RWPE1 (cell line): ENCODE results near the gene GSTM4.
A peak's percentile ranks its signal among the peaks of the same experiment; 100 is the strongest.

ENCODE experiments used
- CTCF ChIA-PET: fragments of 350-600 bp; sonication (Branson Sonifier 250); formaldehyde crosslinking; extraction: SDS; loops from one replicate; lab custom pipeline; 2021; lab: Yijun Ruan, JAX
- POLR2A ChIA-PET: fragments of 400-600 bp; formaldehyde crosslinking; extraction: SDS; loops from one replicate; lab custom pipeline; 2020; ENCODE audit warnings: antibody characterized with exemption; ENCODE audit not compliant: low non-redundant PET; lab: Yijun Ruan, JAX
- DNase-seq: peaks from one replicate; pipeline ENCODE4 v3.0.0; 2012; ENCODE audit warnings: low spot score
- H3K27ac ChIP-seq: fragments of 450-650 bp; 2 replicates; pipeline ENCODE4 v1.5.1; 2017
- CTCF ChIP-seq: fragments of 450-650 bp; conservative IDR thresholded peaks from 2 replicates; pipeline ENCODE4 v1.5.1; 2017; ENCODE audit warnings: low read depth, mild to moderate bottlenecking

The GSTM4 gene

GRCh38 chr1:109637446-109637845 lies 18.5 kb upstream of the GSTM4 start:
- ChIA-PET POLR2A (interaction anchor here (0.6 kb wide), 1 partner anchor 610 kb away, joined by 4 read pairs; no protein-coding TSS in a partner anchor), CTCF (interaction anchor here (0.7 to 6.6 kb wide), 2 partner anchors 137 to 347 kb away, joined by 4 to 97 read pairs; partner anchors contain the start of gene AHCYL1)
- no peak for TF ChIP-seq CTCF
- DNase-seq: no peak
- H3K27ac ChIP-seq: no peak overlapping the region

- DNase-seq: no peak
- no peak for TF ChIP-seq CTCF
- ChIA-PET POLR2A (no interaction called here), CTCF (interaction anchor here (0.6 to 6.6 kb wide), 12 partner anchors 8 to 345 kb away, joined by 3 to 97 read pairs (median 10); partner anchors contain the start of genes AHCYL1 and GNAI3)
- no peak overlapping the region for H3K27ac ChIP-seq
Observed at GRCh38 chr1:109639063-109639840, 16.6 kb upstream of the GSTM4 start.

- ChIA-PET POLR2A (no interaction called here), CTCF (interaction anchor here (0.6 to 6.6 kb wide), 25 partner anchors 9 to 346 kb away, joined by 3 to 97 read pairs (median 5); partner anchors contain the start of genes AHCYL1, GNAI3 and GSTM4)
- no peak for DNase-seq
- no peak overlapping the region for H3K27ac ChIP-seq
- no peak for TF ChIP-seq CTCF
Observed at GRCh38 chr1:109639841-109640184, 16.1 kb upstream of the GSTM4 start.

GRCh38 chr1:109640285-109640865 lies 15.5 kb upstream of the GSTM4 start:
- H3K27ac ChIP-seq: no peak overlapping the region
- TF ChIP-seq CTCF: peak; percentile 86
- POLR2A ChIA-PET: no interaction called here
- CTCF ChIA-PET: interaction anchor here (0.6 to 6.6 kb wide), 30 partner anchors 9 to 346 kb away, joined by 3 to 97 read pairs (median 4); partner anchors contain the start of genes AHCYL1, GNAI3 and GSTM4
- peak; percentile 50 for DNase-seq

- ChIA-PET CTCF (interaction anchor here (0.6 to 6.6 kb wide), 16 partner anchors 10 to 1780 kb away, joined by 3 to 97 read pairs (median 4); partner anchors contain the start of genes AHCYL1 and GNAI3), POLR2A (no interaction called here)
- TF ChIP-seq CTCF: no peak
- no peak overlapping the region for H3K27ac ChIP-seq
- DNase-seq: no peak
Observed at GRCh38 chr1:109641078-109641740, 14.7 kb upstream of the GSTM4 start.

- POLR2A ChIA-PET: no interaction called here
- CTCF ChIA-PET: interaction anchor here (0.9 to 6.6 kb wide), 4 partner anchors 9 to 342 kb away, joined by 6 to 97 read pairs (median 30); partner anchors contain the start of gene AHCYL1
- no peak for DNase-seq
- no peak overlapping the region for H3K27ac ChIP-seq
- TF ChIP-seq CTCF: no peak
Observed at GRCh38 chr1:109641861-109642260, 14.0 kb upstream of the GSTM4 start.
